ENCODE results near the gene MAMLD1. TPM values are rescaled to one million over a fixed set of nuclear protein-coding genes. Genes with fewer than 3 reads are reported as not detected.

The MAMLD1 gene
- polyA plus RNA-seq, 1 donor (not counting 4 experiments of a cell fraction or from before 2014, with no cell fraction given) = 0.98 TPM

- no peaks in the 10 kb centered on the region for H3K9me3 ChIP-seq (ENCODE audit: control insufficient read depth, low read depth, low read length)
- H3K79me2 ChIP-seq (ENCODE audit: control insufficient read depth, insufficient read depth, low read length) = no peaks in the 10 kb centered on the region
- H3K27me3 ChIP-seq (ENCODE audit: control insufficient read depth, extremely low read depth, insufficient read depth, low read length) = peaks cover 3% of the 10 kb centered on the region
- H3K9me1 ChIP-seq (ENCODE audit: control insufficient read depth, extremely low read depth, insufficient read depth, low read length) = no peaks in the 10 kb centered on the region
- H3K27ac ChIP-seq (ENCODE audit: control insufficient read depth, insufficient read depth, low read length) = no peak overlapping the region
- H3K9ac ChIP-seq (ENCODE audit: control insufficient read depth, extremely low read depth, insufficient read depth, low read length) = no peak overlapping the region
- H3K4me2 ChIP-seq (ENCODE audit: control insufficient read depth, extremely low read depth, insufficient read depth, low read depth, low read length) = no peak overlapping the region
- H3K4me1 ChIP-seq (ENCODE audit: control insufficient read depth, extremely low read depth, insufficient read depth, low read length) = no peaks in the 10 kb centered on the region
- no peaks in the 10 kb centered on the region for H3K36me3 ChIP-seq (ENCODE audit: control insufficient read depth in 2 of 2, extremely low read depth in 1 of 2, insufficient read depth in 2 of 2, low read length in 2 of 2)
- no peak overlapping the region for H2AFZ ChIP-seq (ENCODE audit: control insufficient read depth, low read length)
- dilution Hi-C loops (cut with MboI; ENCODE audit: extremely low pct_ligation_motif_present, low sequenced_read_pairs) = no loop called here
- TF ChIP-seq EZH2 (IDR thresholded peaks at IDR 0.05; ENCODE audit: low read length) = no peak
- no peak for TF ChIP-seq CTCF (optimal IDR thresholded peaks at IDR 0.05 in 1 of 3, IDR thresholded peaks at IDR 0.05 in 1 of 3, conservative IDR thresholded peaks at IDR 0.05 in 1 of 3; ENCODE audit: extremely low read depth in 1 of 3, insufficient read depth in 2 of 3, low read length in 3 of 3)
- FAIRE-seq (no peak), DNase-seq (ENCODE audit: low read depth, low spot score) (no peak)
- H3K4me3 ChIP-seq (ENCODE audit: control insufficient read depth in 2 of 3, extremely low read depth in 1 of 3, insufficient read depth in 2 of 3, low read depth in 1 of 3, low read length in 3 of 3) = no peak overlapping the region
- H4K20me1 ChIP-seq (ENCODE audit: control insufficient read depth, extremely low read depth, insufficient read depth, low read length) = no peaks in the 10 kb centered on the region
Observed at GRCh38 chrX:150324919-150325318, 38.2 kb upstream of the MAMLD1 start.

GRCh38 chrX:150326541-150327247 lies 36.4 kb upstream of the MAMLD1 start:
- H3K9ac ChIP-seq (ENCODE audit: control insufficient read depth, extremely low read depth, insufficient read depth, low read length) = no peak overlapping the region
- H3K27me3 ChIP-seq (ENCODE audit: control insufficient read depth, extremely low read depth, insufficient read depth, low read length) = peaks cover 3% of the 10 kb centered on the region
- H3K4me2 ChIP-seq (ENCODE audit: control insufficient read depth, extremely low read depth, insufficient read depth, low read depth, low read length) = no peak overlapping the region
- no peak overlapping the region for H3K27ac ChIP-seq (ENCODE audit: control insufficient read depth, insufficient read depth, low read length)
- no peak overlapping the region for H3K4me3 ChIP-seq (ENCODE audit: control insufficient read depth in 2 of 3, extremely low read depth in 1 of 3, insufficient read depth in 2 of 3, low read depth in 1 of 3, low read length in 3 of 3)
- no peak for FAIRE-seq
- no peaks in the 10 kb centered on the region for H3K9me3 ChIP-seq (ENCODE audit: control insufficient read depth, low read depth, low read length)
- no peaks in the 10 kb centered on the region for H3K9me1 ChIP-seq (ENCODE audit: control insufficient read depth, extremely low read depth, insufficient read depth, low read length)
- no peaks in the 10 kb centered on the region for H3K4me1 ChIP-seq (ENCODE audit: control insufficient read depth, extremely low read depth, insufficient read depth, low read length)
- H2AFZ ChIP-seq (ENCODE audit: control insufficient read depth, low read length) = no peak overlapping the region
- no peak for DNase-seq (ENCODE audit: low read depth, low spot score)
- H3K36me3 ChIP-seq (ENCODE audit: control insufficient read depth in 2 of 2, extremely low read depth in 1 of 2, insufficient read depth in 2 of 2, low read length in 2 of 2) = no peaks in the 10 kb centered on the region
- H4K20me1 ChIP-seq (ENCODE audit: control insufficient read depth, extremely low read depth, insufficient read depth, low read length) = no peaks in the 10 kb centered on the region
- dilution Hi-C loops (cut with MboI; ENCODE audit: extremely low pct_ligation_motif_present, low sequenced_read_pairs) = no loop called here
- TF ChIP-seq EZH2 (IDR thresholded peaks at IDR 0.05; ENCODE audit: low read length) = no peak
- TF ChIP-seq CTCF (optimal IDR thresholded peaks at IDR 0.05 in 1 of 3, IDR thresholded peaks at IDR 0.05 in 1 of 3, conservative IDR thresholded peaks at IDR 0.05 in 1 of 3; ENCODE audit: extremely low read depth in 1 of 3, insufficient read depth in 2 of 3, low read length in 3 of 3) = no peak
- H3K79me2 ChIP-seq (ENCODE audit: control insufficient read depth, insufficient read depth, low read length) = no peaks in the 10 kb centered on the region

Data from keratinocyte (primary cell).